Psoas muscle (tissue), 8 donors: Measurements from ENCODE around the gene ACSS3. TPM values are rescaled to one million over a fixed set of nuclear protein-coding genes. Genes with fewer than 3 reads are reported as not detected.

Experiments
- ATAC-seq, 4 donors: fragments of 200-7000 bp; cut with Tn5 transposase; one replicate each; pipeline ENCODE4 v1.9.1; 2020; ENCODE audit warnings: moderate library complexity in 3 of 4, mild to moderate bottlenecking in 2 of 4
- DNase-seq, 2 donors: peaks; one replicate each; pipeline ENCODE4 v3.0.0-alpha.2; 2020
- H3K27ac ChIP-seq: fragments of 200-600 bp; one replicate; pipeline ENCODE4 v1.8.0; 2022
- H3K27me3 ChIP-seq, 3 donors: fragments of 200-600 bp in 1 of 3; one replicate each; pipeline versions ENCODE4 v1.6.1 to v1.8.0; 2013 to 2022; ENCODE audit warnings: low read length in 2 of 3, mild to moderate bottlenecking in 2 of 3, moderate library complexity in 1 of 3; ENCODE audit not compliant: insufficient read depth in 3 of 3
- H3K36me3 ChIP-seq, 2 donors: fragments of 200-600 bp in 1 of 2; one replicate each; pipeline versions ENCODE4 v1.6.1 to v1.8.0; 2013 to 2022; ENCODE audit warnings: low read depth in 1 of 2, mild to moderate bottlenecking in 1 of 2, moderate library complexity in 1 of 2; ENCODE audit not compliant: insufficient read depth in 1 of 2
- H3K4me1 ChIP-seq: fragments of 200-600 bp; one replicate; pipeline ENCODE4 v1.8.0; 2022
- H3K4me3 ChIP-seq: fragments of 200-600 bp; one replicate; pipeline ENCODE4 v1.8.0; 2022; ENCODE audit warnings: mild to moderate bottlenecking
- H3K9me3 ChIP-seq: fragments of 200-600 bp; one replicate; pipeline ENCODE4 v1.8.0; 2022
- WGBS, 3 donors: extraction: QIAGEN DNeasy Blood & Tissue Kit; methylation state at CpG; one replicate each; pipeline versions ENCODE4 v1.1.6 to v1.1.7; 2013; 5-methylcytosine and 5-hydroxymethylcytosine counted together
- intact Hi-C, 2 donors: fragments of 100-400 bp; cut with DNase I; formaldehyde crosslinking; loops; one replicate each; pipeline versions ENCODE4 v1.11.0 to v1.14.2; 2022
- polyA plus RNA-seq, 3 donors: library from polyadenylated mRNA; stranded (reverse); fragments of 200-250 nt; gene quantifications; one replicate each; pipeline ENCODE4 v1.2.3, GENCODE V29; 2013
- total RNA-seq, 4 donors: library from RNA; stranded (reverse); fragmentation: NEBNext Ultra II Directional in 2 of 4; extraction: Animal tissue kit (Norgen Biotek cat#: 25700) in 2 of 4; gene quantifications; one replicate each; pipeline versions ENCODE4 v1.2.1 to v1.2.4, GENCODE V29; 2021 to 2023
- TF ChIP-seq, protein P1 (sequence below): fragments of 200-600 bp; IDR thresholded peaks from one replicate; pipeline ENCODE4 v1.8.0; 2022; ENCODE audit warnings: antibody characterized with exemption
- donor health status: healthy with polysubstance abuse.
- donor health status: DM: no; HTN: no; CAD: no; lungs with moderate emphysema.
- donor health status: Bipolar disorder and iron deficiency.
- donor health status: healthy.
- donor health status: DM: yes; HTN: yes; CAD: no.
- donor health status: DM: no; HTN: no; CAD: no.
- donor health status: DM: no; HTN: no; CAD: no.
- donor health status: DM: yes; HTN: yes; CAD: no.

ACSS3 gene
- total and polyA plus RNA-seq, 7 donors, result 1.3 to 21.9 (median 7.1) TPM

DNA sequence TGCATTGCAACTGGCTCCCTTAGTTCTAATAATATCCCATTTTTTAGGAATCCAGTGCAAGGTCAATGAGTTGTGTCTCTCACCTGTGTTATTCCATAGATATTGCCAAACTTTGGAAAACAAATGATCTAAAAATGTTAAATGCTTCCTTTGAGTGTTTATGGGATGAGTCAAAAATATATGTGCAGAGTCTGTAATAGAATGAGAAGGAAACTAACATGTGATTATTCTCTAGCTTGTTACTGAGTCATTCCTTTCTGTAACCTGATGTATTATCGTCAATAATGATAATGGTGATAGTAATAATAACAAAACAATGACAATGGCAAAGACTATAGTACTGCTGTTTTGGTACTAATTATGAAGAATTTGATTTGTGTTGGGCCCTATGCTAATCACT is 11.5 kb downstream of the ACSS3 start:
- no peak overlapping the region for H3K27ac ChIP-seq
- intact Hi-C loops, result no loop called here
- DNase-seq (no peak), ATAC-seq (no peak)
- peaks cover 33% of the 10 kb centered on the region for H3K4me1 ChIP-seq
- TF ChIP-seq, protein P1, sequence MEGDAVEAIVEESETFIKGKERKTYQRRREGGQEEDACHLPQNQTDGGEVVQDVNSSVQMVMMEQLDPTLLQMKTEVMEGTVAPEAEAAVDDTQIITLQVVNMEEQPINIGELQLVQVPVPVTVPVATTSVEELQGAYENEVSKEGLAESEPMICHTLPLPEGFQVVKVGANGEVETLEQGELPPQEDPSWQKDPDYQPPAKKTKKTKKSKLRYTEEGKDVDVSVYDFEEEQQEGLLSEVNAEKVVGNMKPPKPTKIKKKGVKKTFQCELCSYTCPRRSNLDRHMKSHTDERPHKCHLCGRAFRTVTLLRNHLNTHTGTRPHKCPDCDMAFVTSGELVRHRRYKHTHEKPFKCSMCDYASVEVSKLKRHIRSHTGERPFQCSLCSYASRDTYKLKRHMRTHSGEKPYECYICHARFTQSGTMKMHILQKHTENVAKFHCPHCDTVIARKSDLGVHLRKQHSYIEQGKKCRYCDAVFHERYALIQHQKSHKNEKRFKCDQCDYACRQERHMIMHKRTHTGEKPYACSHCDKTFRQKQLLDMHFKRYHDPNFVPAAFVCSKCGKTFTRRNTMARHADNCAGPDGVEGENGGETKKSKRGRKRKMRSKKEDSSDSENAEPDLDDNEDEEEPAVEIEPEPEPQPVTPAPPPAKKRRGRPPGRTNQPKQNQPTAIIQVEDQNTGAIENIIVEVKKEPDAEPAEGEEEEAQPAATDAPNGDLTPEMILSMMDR, result no peak
- H3K4me3 ChIP-seq, result no peak overlapping the region
- H3K27me3 ChIP-seq, result no peaks in the 10 kb centered on the region
- no peaks in the 10 kb centered on the region for H3K36me3 ChIP-seq
- H3K9me3 ChIP-seq, result no peaks in the 10 kb centered on the region
- WGBS, 3 donors, result 74 to 87% (median 87%) methylated on average over 1 of the region's 1 CpG

GRCh38 chr12:81092053-81092452 is 14.2 kb downstream of the ACSS3 start:
- intact Hi-C loops, result loop anchor here in 1 of 2 donors (10.0 kb wide), 1 partner anchor 157 kb away; the partner anchor contains the start of gene LIN7A
- 72 to 81% (median 75%) methylated on average over 3 of the region's 3 CpGs for WGBS, 3 donors
- Histone ChIP-seq H3K36me3 (no peaks in the 10 kb centered on the region), H3K27me3 (no peaks in the 10 kb centered on the region), H3K27ac (no peak overlapping the region), H3K4me1 (peaks cover 19% of the 10 kb centered on the region), H3K9me3 (no peaks in the 10 kb centered on the region), H3K4me3 (no peak overlapping the region)
- TF ChIP-seq, protein P1, result no peak
- no peak for DNase-seq
- no peak for ATAC-seq

- intact Hi-C loops, result loop anchor here in 1 of 2 donors (10.0 kb wide), 1 partner anchor 160 kb away; the partner anchor contains the start of gene LIN7A
- ATAC-seq, result no peak
- no peak overlapping the region for H3K27ac ChIP-seq
Measured at GRCh38 chr12:81094718-81095360, 17.0 kb downstream of the ACSS3 start.

GRCh38 chr12:81095501-81096232 is 17.8 kb downstream of the ACSS3 start:
- no peak overlapping the region for H3K27ac ChIP-seq
- H3K4me1 ChIP-seq, result peaks cover 9% of the 10 kb centered on the region
- H3K36me3 ChIP-seq, result no peaks in the 10 kb centered on the region
- no peaks in the 10 kb centered on the region for H3K27me3 ChIP-seq
- DNase-seq, result no peak
- 32 to 53% (median 33%) methylated on average over 6 of the region's 6 CpGs for WGBS, 3 donors
- TF ChIP-seq, protein P1, result no peak
- intact Hi-C loops, result loop anchor here in 1 of 2 donors (10.0 kb wide), 1 partner anchor 161 kb away; the partner anchor contains the start of gene LIN7A
- no peak overlapping the region for H3K4me3 ChIP-seq
- no peaks in the 10 kb centered on the region for H3K9me3 ChIP-seq
- ATAC-seq, result peak in 2 of 4 donors; percentile 39 to 45

More at GRCh38 chr12:81094718-81095360, 17.0 kb downstream of the ACSS3 start:
- no peak for DNase-seq
- no peaks in the 10 kb centered on the region for H3K9me3 ChIP-seq
- no peaks in the 10 kb centered on the region for H3K27me3 ChIP-seq
- peaks cover 9% of the 10 kb centered on the region for H3K4me1 ChIP-seq
- TF ChIP-seq, protein P1, result no peak
- WGBS, 3 donors, result 65 to 76% (median 65%) methylated on average over 1 of the region's 1 CpG
- no peak overlapping the region for H3K4me3 ChIP-seq
- no peaks in the 10 kb centered on the region for H3K36me3 ChIP-seq
